ENCODE results near the gene SH3BGRL. TPM values are rescaled to one million over a fixed set of nuclear protein-coding genes. Genes with fewer than 3 reads are reported as not detected.
A peak's percentile ranks its signal among the peaks of the same experiment; 100 is the strongest.

The SH3BGRL gene
- total RNA-seq, 1 experiment from 2014 or later = 26.4 TPM

DNA sequence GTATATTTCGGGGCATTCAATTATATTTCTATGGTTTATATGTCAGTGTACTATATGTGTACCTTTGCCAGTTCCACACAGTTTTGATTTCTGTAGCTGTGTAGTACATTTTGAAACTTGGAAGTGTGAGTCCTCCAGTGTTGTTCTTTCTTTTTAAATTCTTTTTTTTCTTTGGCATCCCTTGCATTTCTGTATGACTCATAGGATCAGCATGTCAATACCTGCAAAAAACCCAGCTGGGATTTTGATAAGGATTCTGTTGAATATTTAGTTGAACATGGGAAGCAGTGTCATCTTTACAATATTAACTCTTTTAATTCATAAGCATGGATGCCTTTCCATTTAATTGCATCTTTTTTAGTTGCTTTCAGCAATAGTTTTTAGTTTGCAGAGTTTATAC, 100.0 kb downstream of the SH3BGRL start:
- ATAC-seq (peak; percentile 27; the same call in 1 of the 2 replicates), DNase-seq (peak; percentile 55)
- Histone ChIP-seq H3K4me1 (ENCODE audit: insufficient read depth, low read length) (peaks cover 6% of the 10 kb centered on the region; the same call in 1 of the 2 replicates), H3K27ac (ENCODE audit: low read length) (no peak overlapping the region), H3K79me2 (ENCODE audit: low read length) (no peaks in the 10 kb centered on the region), H3K9me2 (replicated peaks; ENCODE audit: low read length) (no peaks in the 10 kb centered on the region), H4K20me1 (ENCODE audit: low read length) (no peaks in the 10 kb centered on the region), H3F3A (ENCODE audit: low read length, unreplicated experiment) (no peaks in the 10 kb centered on the region), H3K27me3 (ENCODE audit: low read length) (no peaks in the 10 kb centered on the region), H3K4me2 (ENCODE audit: low read length) (no peak overlapping the region), H3K9me3 (ENCODE audit: low read length) (no peaks in the 10 kb centered on the region), H2AFZ (ENCODE audit: low read length) (no peak overlapping the region), H3K36me3 (ENCODE audit: low read depth, low read length) (no peaks in the 10 kb centered on the region), H3K9ac (ENCODE audit: low read length) (no peak overlapping the region), H3K4me3 (ENCODE audit: low read length) (no peak overlapping the region)
- TF ChIP-seq EZH2phosphoT487 (IDR thresholded peaks at IDR 0.05; ENCODE audit: borderline replicate concordance, low read length) = no peak
- TF ChIP-seq, protein P1, sequence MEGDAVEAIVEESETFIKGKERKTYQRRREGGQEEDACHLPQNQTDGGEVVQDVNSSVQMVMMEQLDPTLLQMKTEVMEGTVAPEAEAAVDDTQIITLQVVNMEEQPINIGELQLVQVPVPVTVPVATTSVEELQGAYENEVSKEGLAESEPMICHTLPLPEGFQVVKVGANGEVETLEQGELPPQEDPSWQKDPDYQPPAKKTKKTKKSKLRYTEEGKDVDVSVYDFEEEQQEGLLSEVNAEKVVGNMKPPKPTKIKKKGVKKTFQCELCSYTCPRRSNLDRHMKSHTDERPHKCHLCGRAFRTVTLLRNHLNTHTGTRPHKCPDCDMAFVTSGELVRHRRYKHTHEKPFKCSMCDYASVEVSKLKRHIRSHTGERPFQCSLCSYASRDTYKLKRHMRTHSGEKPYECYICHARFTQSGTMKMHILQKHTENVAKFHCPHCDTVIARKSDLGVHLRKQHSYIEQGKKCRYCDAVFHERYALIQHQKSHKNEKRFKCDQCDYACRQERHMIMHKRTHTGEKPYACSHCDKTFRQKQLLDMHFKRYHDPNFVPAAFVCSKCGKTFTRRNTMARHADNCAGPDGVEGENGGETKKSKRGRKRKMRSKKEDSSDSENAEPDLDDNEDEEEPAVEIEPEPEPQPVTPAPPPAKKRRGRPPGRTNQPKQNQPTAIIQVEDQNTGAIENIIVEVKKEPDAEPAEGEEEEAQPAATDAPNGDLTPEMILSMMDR (conservative IDR thresholded peaks at IDR 0.05; ENCODE audit: low read depth, low read length) = no peak
- TF ChIP-seq EZH2 (IDR thresholded peaks at IDR 0.05; ENCODE audit: low read length, unreplicated experiment) = no peak
- CTCF ChIA-PET = no interaction called here
- intact Hi-C loops (cut with micrococcal nuclease) = no loop called here
- no TSS peak for BruUV-seq (replicated peaks)
- POLR2A ChIA-PET (ENCODE audit: unreplicated experiment) = no interaction called here

DNA sequence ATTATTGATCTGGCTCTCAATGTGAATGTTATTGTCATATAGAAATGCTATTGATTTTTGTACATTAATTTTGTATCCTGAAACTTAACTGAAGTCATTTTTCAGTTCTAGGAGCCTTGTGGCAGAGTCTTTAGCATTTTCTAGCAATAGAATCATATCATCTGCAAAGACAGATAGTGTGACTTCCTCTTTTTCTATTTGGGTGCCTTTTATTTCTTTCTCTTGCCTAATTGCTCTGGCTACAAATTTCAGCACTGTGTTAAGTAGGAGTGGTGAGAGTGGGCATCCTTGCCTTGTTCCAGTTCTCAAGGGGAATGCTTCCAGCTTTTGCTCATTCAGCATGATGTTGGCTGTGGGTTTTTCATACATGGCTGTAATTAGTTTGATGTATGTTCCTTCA, 102.7 kb downstream of the SH3BGRL start:
- H3K9me2 ChIP-seq (replicated peaks; ENCODE audit: low read length) = no peaks in the 10 kb centered on the region
- DNase-seq = no peak
- H2AFZ ChIP-seq (ENCODE audit: low read length) = no peak overlapping the region
- no peaks in the 10 kb centered on the region for H3K27me3 ChIP-seq (ENCODE audit: low read length)
- intact Hi-C loops (cut with micrococcal nuclease) = no loop called here
- no peak for ATAC-seq
- no peak overlapping the region for H3K27ac ChIP-seq (ENCODE audit: low read length)
- H3F3A ChIP-seq (ENCODE audit: low read length, unreplicated experiment) = no peaks in the 10 kb centered on the region
- H3K9ac ChIP-seq (ENCODE audit: low read length) = no peak overlapping the region
- no peaks in the 10 kb centered on the region for H3K36me3 ChIP-seq (ENCODE audit: low read depth, low read length)
- H4K20me1 ChIP-seq (ENCODE audit: low read length) = no peaks in the 10 kb centered on the region
- H3K4me2 ChIP-seq (ENCODE audit: low read length) = no peak overlapping the region
- TF ChIP-seq EZH2phosphoT487 (IDR thresholded peaks at IDR 0.05; ENCODE audit: borderline replicate concordance, low read length) (no peak), EZH2 (IDR thresholded peaks at IDR 0.05; ENCODE audit: low read length, unreplicated experiment) (no peak)
- TF ChIP-seq, protein P1 (conservative IDR thresholded peaks at IDR 0.05; ENCODE audit: low read depth, low read length) = no peak
- CTCF ChIA-PET = no interaction called here
- H3K4me3 ChIP-seq (ENCODE audit: low read length) = no peak overlapping the region
- H3K4me1 ChIP-seq (ENCODE audit: insufficient read depth, low read length) = peaks cover 6% of the 10 kb centered on the region; the same call in 1 of the 2 replicates
- H3K9me3 ChIP-seq (ENCODE audit: low read length) = no peaks in the 10 kb centered on the region
- BruUV-seq (replicated peaks) = no TSS peak
- POLR2A ChIA-PET (ENCODE audit: unreplicated experiment) = no interaction called here
- no peaks in the 10 kb centered on the region for H3K79me2 ChIP-seq (ENCODE audit: low read length)

DNA sequence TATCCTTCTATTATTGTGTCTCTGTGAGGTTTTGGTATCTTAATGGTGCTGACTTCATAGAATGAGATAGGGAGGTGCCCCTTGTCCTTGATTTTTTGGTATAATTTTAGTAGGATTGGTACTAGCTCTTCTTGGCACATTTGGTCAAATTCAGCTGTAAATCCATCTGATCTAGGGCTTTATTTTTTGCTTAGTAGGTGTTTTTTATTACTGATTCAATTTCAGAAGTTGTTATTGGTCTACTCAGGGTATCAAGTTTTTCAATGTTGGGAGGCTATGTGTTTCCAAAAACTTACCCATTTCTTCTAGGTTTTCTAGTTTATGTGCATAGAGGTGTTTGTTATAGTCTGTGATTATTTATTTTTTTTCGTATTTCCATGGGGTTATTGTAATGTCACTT, 103.3 kb downstream of the SH3BGRL start:
- H3K79me2 ChIP-seq (ENCODE audit: low read length) = no peaks in the 10 kb centered on the region
- no peaks in the 10 kb centered on the region for H3K9me2 ChIP-seq (replicated peaks; ENCODE audit: low read length)
- BruUV-seq (replicated peaks) = no TSS peak
- H3K4me1 ChIP-seq (ENCODE audit: insufficient read depth, low read length) = peaks cover 6% of the 10 kb centered on the region; the same call in 1 of the 2 replicates
- no peaks in the 10 kb centered on the region for H4K20me1 ChIP-seq (ENCODE audit: low read length)
- POLR2A ChIA-PET (ENCODE audit: unreplicated experiment) = no interaction called here
- intact Hi-C loops (cut with micrococcal nuclease) = no loop called here
- no peaks in the 10 kb centered on the region for H3K36me3 ChIP-seq (ENCODE audit: low read depth, low read length)
- no peaks in the 10 kb centered on the region for H3K27me3 ChIP-seq (ENCODE audit: low read length)
- H3F3A ChIP-seq (ENCODE audit: low read length, unreplicated experiment) = no peaks in the 10 kb centered on the region
- DNase-seq = no peak
- H2AFZ ChIP-seq (ENCODE audit: low read length) = no peak overlapping the region
- H3K9me3 ChIP-seq (ENCODE audit: low read length) = no peaks in the 10 kb centered on the region
- H3K27ac ChIP-seq (ENCODE audit: low read length) = no peak overlapping the region
- CTCF ChIA-PET = no interaction called here
- no peak overlapping the region for H3K4me2 ChIP-seq (ENCODE audit: low read length)
- no peak for ATAC-seq
- no peak overlapping the region for H3K9ac ChIP-seq (ENCODE audit: low read length)
- TF ChIP-seq EZH2phosphoT487 (IDR thresholded peaks at IDR 0.05; ENCODE audit: borderline replicate concordance, low read length) (no peak), EZH2 (IDR thresholded peaks at IDR 0.05; ENCODE audit: low read length, unreplicated experiment) (no peak)
- TF ChIP-seq, protein P1 (conservative IDR thresholded peaks at IDR 0.05; ENCODE audit: low read depth, low read length) = no peak
- no peak overlapping the region for H3K4me3 ChIP-seq (ENCODE audit: low read length)
